ENCODE measurements around the gene BEST1.

DNA sequence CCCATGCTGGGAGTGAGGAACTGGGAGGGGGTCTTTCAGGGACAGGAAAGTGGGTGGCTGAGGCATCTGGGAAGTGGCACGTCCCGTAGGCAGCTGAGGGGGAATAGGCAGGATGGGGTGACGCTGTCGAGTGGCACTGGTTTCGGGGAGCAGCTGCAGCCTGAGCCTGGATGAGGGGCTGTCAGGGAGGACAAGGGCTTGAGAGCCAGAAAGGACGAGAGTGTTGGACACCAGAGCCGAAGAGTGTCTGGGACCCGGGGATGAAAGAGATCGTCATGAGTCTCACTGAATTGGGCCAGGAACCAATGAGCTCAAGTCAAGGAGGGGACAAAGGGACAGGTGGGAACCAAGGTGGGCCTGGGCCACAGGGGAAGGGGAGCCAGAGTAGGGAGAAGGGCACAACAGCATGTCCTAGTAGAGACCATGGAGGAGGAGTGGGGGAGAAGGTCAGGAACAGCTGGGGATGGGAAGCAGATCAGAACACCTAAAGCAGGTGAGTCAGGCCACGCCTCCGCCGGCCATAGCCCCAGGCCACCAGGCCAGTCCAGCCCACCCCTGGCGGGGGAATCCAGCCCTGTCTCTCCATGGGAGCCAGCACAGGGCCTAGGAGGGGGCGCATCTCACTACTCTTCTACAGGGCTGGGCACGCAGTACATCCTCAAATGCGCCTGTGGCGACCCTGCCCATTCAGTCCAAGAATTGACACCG, 37.0 kb upstream of the BEST1 start:
- no peak for TF ChIP-seq CTCF (IDR thresholded peaks at IDR 0.05; ENCODE audit: low read depth, low read length, poor library complexity, severe bottlenecking)
- no peak for TF ChIP-seq EZH2phosphoT487 (IDR thresholded peaks at IDR 0.05; ENCODE audit: borderline replicate concordance, low read length)

Data from DOHH2 (cell line).